GM12875 (cell line): ENCODE data around the gene TRIM65.
"Not testable (repeated sequence)": the region's sequence is repeated elsewhere in the genome, so short reads cannot be mapped to it uniquely, and the experiment has no call there.

Experiments
- H3K4me3 ChIP-seq: one replicate; pipeline ENCODE4 v1.5.1; 2011; ENCODE audit warnings: low read depth, low read length, control low read depth
- CTCF ChIP-seq: IDR thresholded peaks from 2 replicates; pipeline ENCODE4 v1.5.1; 2011; ENCODE audit warnings: low read depth, mild to moderate bottlenecking, control low read depth, inconsistent platforms, low read length, moderate library complexity, borderline replicate concordance; ENCODE audit not compliant: insufficient read depth

TRIM65 gene

GRCh38 chr17:75864448-75864871, 32.3 kb downstream of the TRIM65 start:
- no peak for TF ChIP-seq CTCF
- no peak overlapping the region for H3K4me3 ChIP-seq

GRCh38 chr17:75861927-75862317, 34.8 kb downstream of the TRIM65 start:
- TF ChIP-seq CTCF = no peak
- H3K4me3 ChIP-seq = no peak overlapping the region

- not testable (repeated sequence) for H3K4me3 ChIP-seq
Observed at GRCh38 chr17:75859358-75859757, 37.4 kb downstream of the TRIM65 start.

- TF ChIP-seq CTCF = no peak
- peak overlapping the region; percentile 76 for H3K4me3 ChIP-seq
Observed at GRCh38 chr17:75856062-75856756, 40.5 kb downstream of the TRIM65 start.

GRCh38 chr17:75855310-75856061, 41.3 kb downstream of the TRIM65 start, which contains the start of gene WBP2:
Gene WBP2 (minus strand): TSS chr17:75855335. CDS start chr17:75855297, 38 bp downstream.
- TF ChIP-seq CTCF = peak; percentile 65
- peak within 1 kb of the TSS; percentile 76 for H3K4me3 ChIP-seq

- peak overlapping the region; percentile 50 for H3K4me3 ChIP-seq
- TF ChIP-seq CTCF = no peak
Observed at GRCh38 chr17:75854881-75855309, 41.9 kb downstream of the TRIM65 start.

GRCh38 chr17:75854101-75854748, 42.5 kb downstream of the TRIM65 start:
- no peak for TF ChIP-seq CTCF
- peak overlapping the region; percentile 50 for H3K4me3 ChIP-seq
